Renal cortical epithelial cell (primary cell): Measurements from ENCODE around the gene EGF. TPM values are rescaled to one million over a fixed set of nuclear protein-coding genes. Genes with fewer than 3 reads are reported as not detected.

Experiments used
- DNase-seq: peaks from one replicate; pipeline ENCODE4 v3.0.0-alpha.2; 2011; ENCODE audit warnings: low read depth
- total RNA-seq: library from RNA; depleted of rRNA; stranded (reverse); fragments of >200 nt; gene quantifications from 2 replicates; pipeline ENCODE4 v1.2.3, GENCODE V29; 2014

EGF gene
- total RNA-seq, 1 donor from 2014 or later: 0.65 TPM

- no peak for DNase-seq
These were observed 80.4 kb downstream of the EGF start for GRCh38 chr4:109993116-109993515.

GRCh38 chr4:109994415-109994827, 81.7 kb downstream of the EGF start:
- no peak for DNase-seq

GRCh38 chr4:109996526-109996925, 83.8 kb downstream of the EGF start:
- DNase-seq: no peak

GRCh38 chr4:109998867-109999584, 86.3 kb downstream of the EGF start:
- peak; percentile 61 for DNase-seq

- DNase-seq: no peak
These were observed 86.9 kb downstream of the EGF start for GRCh38 chr4:109999585-109999912.

GRCh38 chr4:110002326-110002725, 89.6 kb downstream of the EGF start:
- DNase-seq: no peak

GRCh38 chr4:110003401-110004187, 90.9 kb downstream of the EGF start:
- peak; percentile 23 for DNase-seq

GRCh38 chr4:110004556-110004955, 91.9 kb downstream of the EGF start:
- no peak for DNase-seq

- peak; percentile 81 for DNase-seq
These were observed 92.9 kb downstream of the EGF start for GRCh38 chr4:110005461-110006056.

GRCh38 chr4:110007217-110007616, 94.5 kb downstream of the EGF start:
- DNase-seq: peak; percentile 53

GRCh38 chr4:110008540-110008939, 95.9 kb downstream of the EGF start:
- no peak for DNase-seq

- DNase-seq: no peak
These were observed 96.9 kb downstream of the EGF start for GRCh38 chr4:110009550-110009949.

- DNase-seq: no peak
These were observed 98.1 kb downstream of the EGF start for GRCh38 chr4:110010797-110011196.

GRCh38 chr4:110012917-110013316, 100.2 kb downstream of the EGF start:
- DNase-seq: no peak

- no peak for DNase-seq
These were observed 101.5 kb downstream of the EGF start for GRCh38 chr4:110014233-110014632.

- DNase-seq: no peak
These were observed 106.5 kb downstream of the EGF start for GRCh38 chr4:110019153-110019552.

- peak; percentile 66 for DNase-seq
These were observed 107.5 kb downstream of the EGF start for GRCh38 chr4:110020139-110020538.

- DNase-seq: no peak
These were observed 108.2 kb downstream of the EGF start for GRCh38 chr4:110020646-110021443.

- DNase-seq: no peak
These were observed 109.8 kb downstream of the EGF start for GRCh38 chr4:110022457-110022856.

GRCh38 chr4:110025056-110025455, 112.4 kb downstream of the EGF start:
- DNase-seq: no peak

- no peak for DNase-seq
These were observed 113.0 kb downstream of the EGF start for GRCh38 chr4:110025718-110026117.

GRCh38 chr4:110032603-110033002, 119.9 kb downstream of the EGF start:
- no peak for DNase-seq
